ENCODE results near the gene PCCA.

PCCA gene

GRCh38 chr13:100533588-100534041 lies 444.7 kb downstream of the PCCA start:
- no peak overlapping the region for H3K4me3 ChIP-seq (ENCODE audit: control insufficient read depth, low read depth, low read length)
- no peak for TF ChIP-seq CTCF (conservative IDR thresholded peaks at IDR 0.05; ENCODE audit: control insufficient read depth, insufficient read depth, low read depth, low read length)
- no peak for DNase-seq (ENCODE audit: low read depth)

GRCh38 chr13:100534147-100534843 lies 445.4 kb downstream of the PCCA start:
- H3K4me3 ChIP-seq (ENCODE audit: control insufficient read depth, low read depth, low read length): no peak overlapping the region
- no peak for TF ChIP-seq CTCF (conservative IDR thresholded peaks at IDR 0.05; ENCODE audit: control insufficient read depth, insufficient read depth, low read depth, low read length)
- no peak for DNase-seq (ENCODE audit: low read depth)

GRCh38 chr13:100534911-100535310 lies 446.0 kb downstream of the PCCA start:
- H3K4me3 ChIP-seq (ENCODE audit: control insufficient read depth, low read depth, low read length): no peak overlapping the region
- TF ChIP-seq CTCF (conservative IDR thresholded peaks at IDR 0.05; ENCODE audit: control insufficient read depth, insufficient read depth, low read depth, low read length): no peak
- no peak for DNase-seq (ENCODE audit: low read depth)

- peak; percentile 55 for DNase-seq (ENCODE audit: low read depth)
- no peak overlapping the region for H3K4me3 ChIP-seq (ENCODE audit: control insufficient read depth, low read depth, low read length)
- TF ChIP-seq CTCF (conservative IDR thresholded peaks at IDR 0.05; ENCODE audit: control insufficient read depth, insufficient read depth, low read depth, low read length): no peak
These were observed 446.7 kb downstream of the PCCA start for GRCh38 chr13:100535426-100536135.

- H3K4me3 ChIP-seq (ENCODE audit: control insufficient read depth, low read depth, low read length): no peak overlapping the region
- TF ChIP-seq CTCF (conservative IDR thresholded peaks at IDR 0.05; ENCODE audit: control insufficient read depth, insufficient read depth, low read depth, low read length): no peak
- DNase-seq (ENCODE audit: low read depth): no peak
These were observed 447.8 kb downstream of the PCCA start for GRCh38 chr13:100536643-100537180.

- H3K4me3 ChIP-seq (ENCODE audit: control insufficient read depth, low read depth, low read length): no peak overlapping the region
- no peak for TF ChIP-seq CTCF (conservative IDR thresholded peaks at IDR 0.05; ENCODE audit: control insufficient read depth, insufficient read depth, low read depth, low read length)
- no peak for DNase-seq (ENCODE audit: low read depth)
These were observed 448.6 kb downstream of the PCCA start for GRCh38 chr13:100537486-100537885.

Data from fibroblast of mammary gland (primary cell).